Hindlimb muscle (tissue), 1 donor: ENCODE data around the gene TTYH2. TPM values are rescaled to one million over a fixed set of nuclear protein-coding genes. Genes with fewer than 3 reads are reported as not detected.
"Not testable (repeated sequence)": the region's sequence is repeated elsewhere in the genome, so short reads cannot be mapped to it uniquely, and the experiment has no call there.

ENCODE experiments used
- DNase-seq: peaks from one replicate; pipeline ENCODE4 v3.0.0-alpha.2; 2013
- polyA plus RNA-seq: library from polyadenylated mRNA; unstranded; fragments of 120-200 nt; gene quantifications from one replicate; pipeline ENCODE4 v1.2.1, GENCODE V29; 2013; ENCODE audit not compliant: insufficient read length

TTYH2 gene
- polyA plus RNA-seq, 1 donor = 72.3 TPM

- no peak for DNase-seq
Observed at GRCh38 chr17:74268558-74268957, 55.2 kb downstream of the TTYH2 start.

DNA sequence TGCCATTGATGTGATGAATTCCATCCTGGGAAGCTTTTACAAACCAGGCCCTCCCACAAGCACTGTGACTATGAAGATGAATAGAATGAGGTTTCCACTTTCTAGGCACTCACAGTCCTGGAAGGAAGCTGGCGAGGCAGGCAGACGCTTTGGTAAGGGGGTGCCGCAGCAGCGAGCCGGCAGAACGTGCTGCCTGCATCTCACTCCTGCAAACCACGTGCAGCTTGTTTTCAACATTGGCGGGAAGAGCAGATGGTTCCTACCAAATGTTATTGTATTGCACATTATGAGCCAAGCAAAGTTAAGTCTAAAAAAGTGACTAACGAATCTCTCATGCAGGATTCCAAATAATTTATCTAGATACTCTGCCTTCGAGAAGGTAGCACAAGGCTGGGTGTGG is 57.0 kb downstream of the TTYH2 start:
- no peak for DNase-seq

DNA sequence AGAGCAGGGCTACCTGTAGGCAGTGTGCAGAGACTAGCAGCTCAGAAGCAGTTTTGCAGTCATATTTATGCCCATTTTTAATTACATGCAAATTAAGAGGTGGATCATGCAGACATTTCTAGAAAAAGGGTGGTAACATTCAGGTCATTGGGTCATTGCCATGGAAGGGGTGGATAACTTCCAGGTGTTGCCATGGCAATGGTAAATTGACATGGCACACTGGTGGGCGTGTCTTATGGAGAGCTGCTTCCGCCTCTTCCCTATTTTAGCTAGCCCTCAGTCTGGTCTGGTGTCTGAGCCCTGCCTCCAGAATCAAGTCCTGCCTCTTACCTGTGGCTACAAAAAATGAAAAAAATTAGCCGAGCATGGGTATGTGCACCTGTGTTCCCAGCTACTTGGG is 57.9 kb downstream of the TTYH2 start:
- no peak for DNase-seq

DNA sequence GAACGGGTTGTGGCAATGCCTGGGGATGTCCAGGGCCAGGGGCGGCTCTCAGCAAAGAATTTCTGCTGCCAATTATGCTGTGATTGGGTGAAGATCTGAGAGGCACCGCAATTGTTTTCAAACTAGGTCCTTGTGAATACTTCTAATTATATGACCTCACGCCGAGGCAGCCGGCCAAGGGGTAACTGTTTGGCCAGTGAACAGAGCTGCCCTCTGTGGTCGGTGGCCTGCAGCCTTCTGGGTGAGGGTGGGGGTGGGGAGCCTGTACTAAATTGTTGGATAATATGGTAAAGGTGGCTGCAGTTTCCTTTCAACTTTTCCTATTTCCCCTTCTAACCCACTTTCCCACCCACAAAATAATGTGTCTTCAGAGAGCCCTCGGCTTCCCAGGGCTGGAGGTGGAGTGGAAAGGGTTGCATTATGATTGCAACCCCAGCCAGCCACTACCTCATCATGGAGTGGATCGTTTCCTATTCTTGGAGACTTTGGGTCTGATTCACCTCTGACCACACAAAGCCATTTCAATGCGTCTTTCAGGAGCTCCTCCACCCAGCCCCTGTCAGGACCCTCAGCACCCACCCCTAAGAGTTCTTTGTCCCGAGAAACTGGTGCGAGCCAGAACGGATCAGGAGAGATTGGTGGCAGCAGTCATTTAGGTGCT is 58.7 kb downstream of the TTYH2 start:
- peak; percentile 65 for DNase-seq

DNA sequence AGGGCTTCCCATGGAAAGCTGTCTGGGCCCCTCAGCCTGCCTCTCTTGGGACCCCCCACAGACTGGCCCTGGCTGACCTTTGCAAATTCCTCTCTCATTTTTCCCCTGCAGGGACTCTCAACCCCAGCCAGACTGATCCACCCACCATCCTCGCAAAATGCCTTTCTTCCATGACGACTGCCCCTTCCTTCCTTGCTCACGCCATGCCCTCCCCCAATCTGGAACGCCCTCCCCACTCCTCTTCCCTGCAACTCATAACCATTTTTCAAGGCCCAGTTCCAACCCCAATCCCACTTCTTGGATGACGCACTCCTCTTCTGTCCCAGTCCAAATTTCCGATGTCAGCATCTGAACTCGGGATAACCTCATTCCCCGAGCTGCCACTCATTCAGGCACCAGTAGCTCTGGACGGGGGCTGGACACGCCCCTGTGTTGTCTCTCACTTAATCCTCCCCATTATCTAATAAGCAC is 59.4 kb downstream of the TTYH2 start:
- peak; percentile 82 for DNase-seq

GRCh38 chr17:74274060-74274708 is 60.8 kb downstream of the TTYH2 start, which contains the start of gene DNAI2:
Gene DNAI2, plus strand, starts transcription at chr17:74274234. Its CDS starts 7,584 bp downstream, at chr17:74281818.
- no peak for DNase-seq

DNA sequence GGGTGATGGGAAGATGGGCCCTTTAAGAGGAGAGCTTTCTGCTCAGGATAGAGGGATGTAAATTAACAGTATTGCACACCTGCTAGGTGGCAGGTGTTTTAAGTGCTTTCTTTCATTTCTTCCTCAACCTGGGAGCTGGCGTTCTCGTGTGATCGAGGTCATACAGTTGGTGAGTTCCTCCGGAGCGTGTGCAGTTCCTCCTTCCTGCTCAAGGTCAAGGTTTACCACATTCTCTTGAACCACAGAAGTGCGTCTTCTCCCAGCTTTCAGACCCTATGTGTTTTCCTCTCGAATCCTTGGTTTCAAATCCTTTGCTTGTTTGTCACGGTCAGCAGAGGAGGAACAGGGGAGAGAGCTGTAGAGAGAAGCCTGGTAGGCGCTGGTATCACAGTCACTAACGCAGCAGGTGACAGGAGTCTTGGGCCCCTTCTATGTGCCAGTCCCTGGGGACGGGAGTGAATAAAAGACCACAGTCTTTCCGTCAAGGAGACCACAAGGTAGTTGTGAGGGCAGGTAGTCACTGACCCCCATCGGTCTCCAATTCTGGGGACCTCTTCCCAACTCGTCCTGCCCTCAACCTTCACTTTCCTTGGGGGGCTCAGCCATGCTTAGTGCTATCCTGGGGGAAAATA is 61.5 kb downstream of the TTYH2 start:
- DNase-seq = no peak

DNA sequence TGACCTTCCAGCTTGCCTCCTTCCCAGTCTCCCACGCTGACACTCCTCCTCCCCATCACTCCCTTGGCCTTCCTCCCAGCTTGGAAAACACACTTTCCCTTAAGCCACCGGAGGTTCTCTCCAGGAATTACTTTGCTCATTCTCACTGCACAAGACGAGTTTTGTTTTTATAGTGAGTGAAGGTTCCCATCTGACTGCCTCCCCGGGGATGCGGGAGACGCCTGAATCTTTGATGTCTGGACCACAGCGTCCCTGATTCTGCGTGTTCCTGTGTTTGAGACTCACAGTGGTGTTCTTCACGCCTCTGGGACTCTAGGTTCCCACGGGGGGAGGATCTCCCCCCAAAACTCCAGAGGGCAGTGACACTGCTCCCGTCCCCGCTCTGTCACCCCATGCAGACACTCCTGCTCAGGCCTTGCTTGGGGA is 62.7 kb downstream of the TTYH2 start:
- DNase-seq = peak; percentile 89

- DNase-seq = no peak
Observed at GRCh38 chr17:74276541-74277009, 63.2 kb downstream of the TTYH2 start.

GRCh38 chr17:74277935-74278334 is 64.6 kb downstream of the TTYH2 start:
- DNase-seq = no peak

- not testable (repeated sequence) for DNase-seq
Observed at GRCh38 chr17:74279617-74280016, 66.2 kb downstream of the TTYH2 start.

GRCh38 chr17:74280093-74280513 is 66.7 kb downstream of the TTYH2 start:
- DNase-seq = no peak

- no peak for DNase-seq
Observed at GRCh38 chr17:74281799-74282198, 68.4 kb downstream of the TTYH2 start.

DNA sequence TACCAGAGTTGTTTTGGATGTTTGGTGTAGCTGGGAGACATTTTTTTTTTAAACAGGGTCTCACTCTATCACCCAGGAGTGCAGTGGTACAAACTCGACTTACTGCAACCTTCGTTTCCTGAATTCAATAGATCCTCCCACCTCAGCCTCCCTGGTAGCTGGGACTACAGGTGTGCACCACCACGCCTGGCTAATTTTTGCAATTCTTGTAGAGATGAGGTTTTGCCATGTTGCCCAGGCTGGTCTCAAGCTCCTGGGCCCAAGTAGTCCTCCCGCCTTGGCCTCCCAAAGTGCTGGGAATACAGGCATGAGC is 68.9 kb downstream of the TTYH2 start:
- DNase-seq = not testable (repeated sequence)

- no peak for DNase-seq
Observed at GRCh38 chr17:74282587-74283370, 69.4 kb downstream of the TTYH2 start.

DNA sequence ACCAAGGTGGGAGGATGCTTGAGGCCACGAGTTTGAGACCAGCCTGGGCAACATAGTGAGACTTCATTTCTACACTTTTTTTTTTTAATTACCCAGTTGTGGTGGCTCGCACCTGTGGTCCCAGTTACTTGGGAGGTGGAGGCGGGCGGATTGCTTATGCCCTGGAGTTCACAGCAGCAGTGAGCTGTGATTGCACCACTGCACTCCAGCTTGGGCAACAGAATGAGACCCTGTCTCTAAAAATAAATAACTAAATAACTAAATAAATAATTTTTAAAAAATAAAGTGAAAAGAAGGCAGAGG is 70.0 kb downstream of the TTYH2 start:
- DNase-seq = no peak

- no peak for DNase-seq
Observed at GRCh38 chr17:74287031-74287602, 73.7 kb downstream of the TTYH2 start.

DNA sequence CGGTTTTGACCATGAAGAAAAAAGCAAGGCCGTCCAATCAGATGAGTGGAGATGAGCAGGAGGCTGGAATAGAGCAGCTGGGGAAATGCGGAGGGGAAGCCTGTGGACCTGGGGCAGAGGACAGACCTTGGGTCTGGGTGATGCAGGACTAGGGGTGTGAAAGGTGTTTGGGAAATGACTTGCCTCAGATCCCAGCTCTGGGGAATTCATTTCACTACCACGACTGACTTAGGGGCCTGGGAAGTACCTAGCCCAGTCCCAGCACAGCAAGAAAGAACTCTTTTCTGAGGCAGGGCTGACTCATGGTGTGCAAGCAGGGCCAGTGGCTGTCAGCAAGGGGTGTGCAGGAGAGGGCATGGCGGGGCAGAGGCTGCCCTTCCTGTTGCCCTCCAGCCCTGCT is 75.4 kb downstream of the TTYH2 start:
- DNase-seq = no peak

GRCh38 chr17:74289688-74290087 is 76.3 kb downstream of the TTYH2 start:
- no peak for DNase-seq

- DNase-seq = no peak
Observed at GRCh38 chr17:74290340-74290739, 77.0 kb downstream of the TTYH2 start.

GRCh38 chr17:74292495-74292894 is 79.1 kb downstream of the TTYH2 start:
- no peak for DNase-seq

DNA sequence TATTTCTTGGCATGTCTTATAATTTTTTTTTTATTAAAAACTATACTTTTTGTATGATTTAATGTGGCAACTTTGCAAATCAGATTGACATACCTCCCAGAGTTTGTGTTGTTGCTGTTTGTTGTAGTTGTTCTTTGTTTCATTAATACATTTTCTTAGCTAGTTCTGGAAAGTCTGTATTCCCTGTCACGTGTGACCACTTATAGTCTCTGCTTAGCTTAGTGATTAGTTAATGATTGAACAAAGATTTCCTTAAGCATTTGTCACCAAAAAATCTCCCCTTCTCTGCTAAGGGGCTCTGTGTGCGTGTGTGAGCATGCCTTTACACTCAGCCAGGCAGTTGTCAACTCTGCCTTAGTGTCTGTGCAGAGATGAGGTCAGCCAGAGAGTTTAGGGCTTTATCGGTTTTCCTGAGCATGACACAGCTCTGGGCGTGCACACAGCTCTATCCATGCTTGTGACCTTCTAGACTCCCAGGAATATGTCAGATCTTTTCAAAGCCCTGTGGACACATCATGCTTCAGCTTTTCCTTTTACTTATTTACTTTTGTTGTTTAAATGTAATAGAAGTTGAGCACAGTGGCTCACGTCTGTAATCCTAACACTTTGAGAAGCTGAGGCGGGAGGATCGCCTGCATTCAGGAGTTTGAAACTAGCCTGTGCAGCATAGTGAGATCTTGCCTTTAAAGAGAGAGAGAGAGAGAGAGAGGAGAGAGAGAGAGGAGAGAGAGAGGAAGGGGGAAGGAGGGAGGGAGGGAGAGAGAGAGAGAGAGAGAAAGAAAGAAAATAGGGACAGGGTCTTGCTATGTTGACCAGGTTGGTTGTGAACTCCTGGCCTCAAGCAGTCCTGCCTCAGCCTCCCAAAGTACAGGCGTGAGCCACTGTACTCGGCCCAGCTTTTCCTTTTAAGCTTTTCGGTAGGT is 82.5 kb downstream of the TTYH2 start:
- no peak for DNase-seq
